ENCODE results near the gene ADAMTSL1. TPM values are rescaled to one million over a fixed set of nuclear protein-coding genes. Genes with fewer than 3 reads are reported as not detected.

The ADAMTSL1 gene
- total and polyA plus RNA-seq, 2 of the 8 experiments (the other 6 are each of a cell fraction or from before 2014, with no cell fraction given), result 0.84 to 1.1 TPM

GRCh38 chr9:18447131-18447530 lies 26.8 kb upstream of the ADAMTSL1 start:
- H3K4ac ChIP-seq (replicated peaks; ENCODE audit: insufficient read length, low read depth, low read length), result no peak overlapping the region
- no peak overlapping the region for H3K14ac ChIP-seq (ENCODE audit: insufficient read length)
- no peaks in the 10 kb centered on the region for H3K4me1 ChIP-seq (replicated peaks in 1 of 4; ENCODE audit: control insufficient read depth in 3 of 4, insufficient read depth in 4 of 4, low read length in 3 of 4)
- no peak overlapping the region for H3K4me2 ChIP-seq (ENCODE audit: insufficient read depth in 1 of 2, low read depth in 2 of 2, low read length in 2 of 2)
- WGBS, 2 experiments (ENCODE audit: extremely low coverage in 1 of 2, insufficient coverage in 1 of 2, insufficient read length in 1 of 2, insufficient replicate concordance in 2 of 2, low coverage in 1 of 2, low lambda C conversion rate in 2 of 2, missing lambda C conversion rate in 1 of 2), result 82% methylated on average over 4 of the region's 4 CpGs; no CpG with 5 or more reads in 1 of the 2 experiments
- H3K56ac ChIP-seq (replicated peaks; ENCODE audit: insufficient read length, low read depth, low read length), result no peak overlapping the region
- no peak overlapping the region for H4K91ac ChIP-seq (replicated peaks; ENCODE audit: insufficient read length, low read length)
- POLR2A ChIA-PET (ENCODE audit: partially characterized antibody), result no interaction called here
- no peaks in the 10 kb centered on the region for H3K79me1 ChIP-seq (ENCODE audit: low read depth, low read length)
- H3K36me3 ChIP-seq (ENCODE audit: control insufficient read depth in 2 of 4, insufficient read depth in 4 of 4, low read length in 3 of 4), result no peaks in the 10 kb centered on the region
- no peaks in the 10 kb centered on the region for H4K20me1 ChIP-seq (replicated peaks in 1 of 2; ENCODE audit: control insufficient read depth in 1 of 2, insufficient read depth in 2 of 2, low read length in 2 of 2)
- DNase-seq (ENCODE audit: low read depth in 1 of 2, low spot score in 2 of 2), result no peak
- no peak overlapping the region for H2BK5ac ChIP-seq (ENCODE audit: low read depth, low read length)
- H3K9me3 ChIP-seq (ENCODE audit: insufficient read depth in 2 of 2, low read depth in 1 of 2, low read length in 1 of 2), result no peaks in the 10 kb centered on the region
- H2AK5ac ChIP-seq (ENCODE audit: low read depth, low read length), result no peak overlapping the region
- no peak overlapping the region for H2BK120ac ChIP-seq (replicated peaks; ENCODE audit: low read depth, low read length)
- H2AFZ ChIP-seq (ENCODE audit: low read length), result 0 out of 2 replicates have a peak overlapping the region, but pooled peaks have one; percentile 31
- H4K5ac ChIP-seq (ENCODE audit: insufficient read length, low read depth, low read length), result no peak overlapping the region
- H3K23me2 ChIP-seq (ENCODE audit: low read depth, low read length), result no peaks in the 10 kb centered on the region
- no peak overlapping the region for H3K27ac ChIP-seq (ENCODE audit: low read depth, low read length)
- no peak overlapping the region for H4K8ac ChIP-seq (ENCODE audit: extremely low read depth, insufficient read depth, low read length)
- no peak overlapping the region for H2BK15ac ChIP-seq (ENCODE audit: low read length)
- FAIRE-seq, result no peak
- no peak overlapping the region for H3K23ac ChIP-seq (ENCODE audit: insufficient read length)
- TF ChIP-seq SRF (IDR thresholded peaks at IDR 0.05; ENCODE audit: low read depth, low read length), result no peak
- TF ChIP-seq HDAC2 (IDR thresholded peaks at IDR 0.05; ENCODE audit: borderline replicate concordance in 1 of 2, low read depth in 2 of 2, low read length in 2 of 2), result no peak
- TF ChIP-seq RNF2 (IDR thresholded peaks at IDR 0.05; ENCODE audit: borderline replicate concordance, low read depth, low read length, missing control alignments, poor library complexity, severe bottlenecking), result no peak
- no peak for TF ChIP-seq SUZ12 (IDR thresholded peaks at IDR 0.05; ENCODE audit: low read length)
- TF ChIP-seq JUN (IDR thresholded peaks at IDR 0.05; ENCODE audit: low read depth, low read length), result no peak
- no peaks in the 10 kb centered on the region for H3K79me2 ChIP-seq (ENCODE audit: control insufficient read depth in 1 of 2, insufficient read depth in 2 of 2, low read length in 2 of 2)
- H3K27me3 ChIP-seq (replicated peaks in 1 of 4; ENCODE audit: control insufficient read depth in 3 of 4, extremely low read depth in 1 of 4, insufficient read depth in 3 of 4, low read length in 3 of 4), result no peaks in the 10 kb centered on the region
- H3K18ac ChIP-seq (ENCODE audit: extremely low read depth, low read length), result no peak overlapping the region
- no peak overlapping the region for H2BK12ac ChIP-seq (ENCODE audit: low read depth, low read length)
- H2BK20ac ChIP-seq (ENCODE audit: low read length), result no peak overlapping the region
- no peak overlapping the region for H3K4me3 ChIP-seq (ENCODE audit: extremely low read depth in 1 of 4, insufficient read depth in 2 of 4, low read depth in 3 of 4, low read length in 4 of 4)
- CTCF ChIA-PET (ENCODE audit: partially characterized antibody), result interaction anchor here (1.2 to 1.7 kb wide), 3 partner anchors 9 to 227 kb away, joined by 3 to 7 read pairs (median 3); no protein-coding TSS in a partner anchor
- no peak overlapping the region for H3K9ac ChIP-seq (replicated peaks in 1 of 4; ENCODE audit: extremely low read depth in 1 of 4, low read depth in 3 of 4, low read length in 3 of 4)

Data from H1 (cell line).